BJ (cell line): ENCODE data around the gene RHBG. TPM values are rescaled to one million over a fixed set of nuclear protein-coding genes. Genes with fewer than 3 reads are reported as not detected.
A peak's percentile ranks its signal among the peaks of the same experiment; 100 is the strongest.

Experiments used
- CTCF ChIA-PET: fragments of 350-600 bp; formaldehyde crosslinking; extraction: SDS; loops from one replicate; lab custom pipeline; 2021; ENCODE audit warnings: antibody characterized with exemption, inconsistent platforms; lab: Yijun Ruan, JAX
- POLR2A ChIA-PET: fragments of 300-600 bp; sonication (Branson Sonifier 250); formaldehyde crosslinking; extraction: SDS; loops from one replicate; lab custom pipeline; 2021; ENCODE audit warnings: antibody characterized with exemption; lab: Charles Lee
- DNase-seq: peaks from one replicate; pipeline ENCODE4 v3.0.0-alpha.2; 2011; ENCODE audit warnings: low read depth
- H3K27me3 ChIP-seq: 2 replicates; pipeline ENCODE4 v1.6.0; 2011; ENCODE audit warnings: low read length; ENCODE audit not compliant: control insufficient read depth, insufficient read depth
- H3K36me3 ChIP-seq: 2 replicates; pipeline ENCODE4 v1.5.1; 2011; ENCODE audit warnings: low read length; ENCODE audit not compliant: control insufficient read depth, insufficient read depth
- H3K4me3 ChIP-seq: 2 replicates; pipeline ENCODE4 v1.5.1; 2011; ENCODE audit warnings: low read depth, mild to moderate bottlenecking, control low read depth, low read length
- CTCF ChIP-seq: IDR thresholded peaks from 2 replicates; pipeline ENCODE4 v1.5.1; 2011; ENCODE audit warnings: low read depth, mild to moderate bottlenecking, control low read depth, inconsistent platforms, low read length, moderate library complexity; ENCODE audit not compliant: insufficient read depth
- polyA plus RNA-seq: library from polyadenylated mRNA; depleted of rRNA; stranded (reverse); fragments of >200 nt; gene quantifications from 2 replicates; pipeline ENCODE4 v1.2.3, GENCODE V29; 2011

Gene RHBG
- polyA plus RNA-seq, 1 experiment, result not detected

GRCh38 chr1:156337052-156337887, 31.7 kb upstream of the RHBG start:
- H3K4me3 ChIP-seq, result peak overlapping the region; percentile 91
- TF ChIP-seq CTCF, result no peak
- ChIA-PET CTCF (interaction anchor here (0.9 to 1.4 kb wide), 4 partner anchors 9 to 21 kb away, joined by 3 to 4 read pairs (median 4); no protein-coding TSS in a partner anchor), POLR2A (no interaction called here)
- peaks cover 3% of the 10 kb centered on the region for H3K36me3 ChIP-seq
- no peak for DNase-seq
- no peaks in the 10 kb centered on the region for H3K27me3 ChIP-seq

- peak overlapping the region; percentile 91 for H3K4me3 ChIP-seq
- CTCF ChIA-PET, result interaction anchor here (0.9 to 1.4 kb wide), 2 partner anchors 14 to 21 kb away, joined by 4 read pairs; no protein-coding TSS in a partner anchor
- TF ChIP-seq CTCF, result peak; percentile 26; the same call in 1 of the 2 replicates
- peaks cover 3% of the 10 kb centered on the region for H3K36me3 ChIP-seq
- no peaks in the 10 kb centered on the region for H3K27me3 ChIP-seq
- POLR2A ChIA-PET, result no interaction called here
- DNase-seq, result no peak
Measured at GRCh38 chr1:156337888-156338179, 31.2 kb upstream of the RHBG start.

GRCh38 chr1:156338180-156338976, 30.6 kb upstream of the RHBG start, which contains the start of the genes CCT3 and TSACC:
Gene CCT3 (minus strand): TSS chr1:156338292. CDS start chr1:156338184, 108 bp downstream.
Gene TSACC (plus strand): TSS chr1:156338526. CDS start chr1:156339758, 1,232 bp downstream.
- H3K36me3 ChIP-seq, result peaks cover 3% of the 10 kb centered on the region
- no peaks in the 10 kb centered on the region for H3K27me3 ChIP-seq
- ChIA-PET POLR2A (no interaction called here), CTCF (interaction anchor here (0.9 to 1.4 kb wide), 2 partner anchors 15 to 20 kb away, joined by 4 read pairs; no protein-coding TSS in a partner anchor)
- DNase-seq, result peak; percentile 99
- TF ChIP-seq CTCF, result no peak
- H3K4me3 ChIP-seq, result peak within 1 kb of the TSS; percentile 91

GRCh38 chr1:156342166-156342955, 26.6 kb upstream of the RHBG start:
- Histone ChIP-seq H3K36me3 (no peaks in the 10 kb centered on the region), H3K27me3 (no peaks in the 10 kb centered on the region; the same call in 1 of the 2 replicates), H3K4me3 (no peak overlapping the region)
- DNase-seq, result peak; percentile 9
- POLR2A ChIA-PET, result no interaction called here
- CTCF ChIA-PET, result interaction anchor here (0.6 to 1.5 kb wide), 5 partner anchors 10 to 247 kb away, joined by 3 to 7 read pairs (median 4); no protein-coding TSS in a partner anchor
- TF ChIP-seq CTCF, result no peak
